OCI-LY1 (cell line): ENCODE results near the gene CAPN7.

ENCODE experiments used
- EZH2 ChIP-seq: fragments of 200-600 bp; sonication (generic), shearing (Covaris generic); IDR thresholded peaks from 2 replicates; pipeline ENCODE4 v1.8.0; 2017; ENCODE audit warnings: borderline replicate concordance, mixed run types, mild to moderate bottlenecking, antibody characterized with exemption, low read length, moderate library complexity, mixed read lengths
- TF ChIP-seq, protein P1 (sequence below): fragments of 200-600 bp; sonication (generic), shearing (Covaris generic); IDR thresholded peaks from 2 replicates; pipeline ENCODE4 v1.5.1; 2017; ENCODE audit warnings: mild to moderate bottlenecking, antibody characterized with exemption, low read length, moderate library complexity, mixed read lengths

DNA sequence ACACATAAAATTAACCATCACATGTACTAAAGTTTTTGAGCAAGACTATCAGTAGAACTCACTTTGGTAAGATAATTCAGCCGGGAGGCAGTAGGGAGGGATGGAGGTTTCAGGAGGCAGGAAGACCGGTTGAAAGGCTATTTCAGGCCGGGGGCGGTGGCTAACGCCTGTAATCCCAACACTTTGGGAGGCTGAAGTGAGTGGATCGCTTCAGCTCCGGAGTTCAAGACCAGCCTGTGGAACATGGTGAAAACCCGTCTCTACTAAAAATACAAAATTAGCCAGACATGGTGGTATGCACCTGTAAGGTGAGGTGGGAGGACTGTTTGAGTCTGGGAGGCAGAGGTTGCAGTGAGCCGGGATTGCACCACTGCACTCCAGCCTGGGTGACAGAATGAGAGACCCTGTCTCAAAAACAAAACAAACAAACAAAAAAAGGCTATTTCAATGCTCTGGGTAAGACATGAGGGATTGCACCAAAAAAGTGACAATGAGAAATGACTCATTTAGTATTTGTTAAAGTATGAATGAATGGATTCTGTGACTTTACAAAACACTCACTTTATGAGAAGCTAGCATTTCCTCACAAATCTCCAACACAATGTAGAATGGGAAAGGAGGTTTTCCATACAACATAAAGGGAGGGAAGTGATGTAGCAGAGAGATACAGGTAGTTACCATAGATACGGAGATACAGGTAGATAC lies 82.4 kb downstream of the CAPN7 start:
- TF ChIP-seq, protein P1, sequence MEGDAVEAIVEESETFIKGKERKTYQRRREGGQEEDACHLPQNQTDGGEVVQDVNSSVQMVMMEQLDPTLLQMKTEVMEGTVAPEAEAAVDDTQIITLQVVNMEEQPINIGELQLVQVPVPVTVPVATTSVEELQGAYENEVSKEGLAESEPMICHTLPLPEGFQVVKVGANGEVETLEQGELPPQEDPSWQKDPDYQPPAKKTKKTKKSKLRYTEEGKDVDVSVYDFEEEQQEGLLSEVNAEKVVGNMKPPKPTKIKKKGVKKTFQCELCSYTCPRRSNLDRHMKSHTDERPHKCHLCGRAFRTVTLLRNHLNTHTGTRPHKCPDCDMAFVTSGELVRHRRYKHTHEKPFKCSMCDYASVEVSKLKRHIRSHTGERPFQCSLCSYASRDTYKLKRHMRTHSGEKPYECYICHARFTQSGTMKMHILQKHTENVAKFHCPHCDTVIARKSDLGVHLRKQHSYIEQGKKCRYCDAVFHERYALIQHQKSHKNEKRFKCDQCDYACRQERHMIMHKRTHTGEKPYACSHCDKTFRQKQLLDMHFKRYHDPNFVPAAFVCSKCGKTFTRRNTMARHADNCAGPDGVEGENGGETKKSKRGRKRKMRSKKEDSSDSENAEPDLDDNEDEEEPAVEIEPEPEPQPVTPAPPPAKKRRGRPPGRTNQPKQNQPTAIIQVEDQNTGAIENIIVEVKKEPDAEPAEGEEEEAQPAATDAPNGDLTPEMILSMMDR: no peak
- no peak for TF ChIP-seq EZH2
